ENCODE measurements around the gene GATAD2A.

GRCh38 chr19:19426216-19426615, 20.7 kb downstream of the GATAD2A start:
- TF ChIP-seq, protein P1, sequence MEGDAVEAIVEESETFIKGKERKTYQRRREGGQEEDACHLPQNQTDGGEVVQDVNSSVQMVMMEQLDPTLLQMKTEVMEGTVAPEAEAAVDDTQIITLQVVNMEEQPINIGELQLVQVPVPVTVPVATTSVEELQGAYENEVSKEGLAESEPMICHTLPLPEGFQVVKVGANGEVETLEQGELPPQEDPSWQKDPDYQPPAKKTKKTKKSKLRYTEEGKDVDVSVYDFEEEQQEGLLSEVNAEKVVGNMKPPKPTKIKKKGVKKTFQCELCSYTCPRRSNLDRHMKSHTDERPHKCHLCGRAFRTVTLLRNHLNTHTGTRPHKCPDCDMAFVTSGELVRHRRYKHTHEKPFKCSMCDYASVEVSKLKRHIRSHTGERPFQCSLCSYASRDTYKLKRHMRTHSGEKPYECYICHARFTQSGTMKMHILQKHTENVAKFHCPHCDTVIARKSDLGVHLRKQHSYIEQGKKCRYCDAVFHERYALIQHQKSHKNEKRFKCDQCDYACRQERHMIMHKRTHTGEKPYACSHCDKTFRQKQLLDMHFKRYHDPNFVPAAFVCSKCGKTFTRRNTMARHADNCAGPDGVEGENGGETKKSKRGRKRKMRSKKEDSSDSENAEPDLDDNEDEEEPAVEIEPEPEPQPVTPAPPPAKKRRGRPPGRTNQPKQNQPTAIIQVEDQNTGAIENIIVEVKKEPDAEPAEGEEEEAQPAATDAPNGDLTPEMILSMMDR (optimal IDR thresholded peaks at IDR 0.05 in 1 of 3, IDR thresholded peaks at IDR 0.05 in 1 of 3, conservative IDR thresholded peaks at IDR 0.05 in 1 of 3; ENCODE audit: extremely low read depth in 1 of 3, insufficient read depth in 2 of 3, low read length in 3 of 3), result no peak
- TF ChIP-seq EZH2 (IDR thresholded peaks at IDR 0.05; ENCODE audit: low read length), result no peak
